NB4 (cell line): ENCODE results near the gene CLDN6.

Source experiments
- CTCF ChIP-seq: IDR thresholded peaks from one replicate; pipeline ENCODE4 v1.5.1; 2012; ENCODE audit warnings: low read depth, low read length
- TF ChIP-seq, protein P1 (sequence below): IDR thresholded peaks from 2 replicates; pipeline ENCODE4 v1.6.1; 2011; ENCODE audit warnings: low read depth, low read length

DNA sequence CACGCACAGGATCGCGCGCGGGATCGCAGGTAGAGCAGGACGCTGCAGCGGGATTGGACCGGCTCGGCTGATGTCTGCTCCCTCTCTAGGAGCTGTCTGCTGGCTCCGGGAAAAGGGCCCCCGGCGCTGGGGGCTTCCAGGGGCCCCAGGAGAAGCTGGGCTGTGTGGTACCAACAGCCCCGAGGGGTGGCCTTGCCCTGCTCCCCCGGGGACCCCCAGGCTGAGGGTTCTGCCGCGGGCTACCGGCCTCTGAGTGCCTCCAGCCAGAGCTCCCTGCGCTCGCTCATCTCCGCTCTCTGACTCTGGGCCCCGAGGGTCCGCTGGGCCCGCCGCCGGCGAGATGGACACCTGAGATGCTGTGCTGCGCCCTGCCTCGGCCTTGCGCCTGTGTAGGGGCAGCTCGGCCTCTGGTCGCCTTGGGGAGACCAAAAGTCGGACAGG is 50.2 kb downstream of the CLDN6 start:
- TF ChIP-seq CTCF: no peak
- TF ChIP-seq, protein P1, sequence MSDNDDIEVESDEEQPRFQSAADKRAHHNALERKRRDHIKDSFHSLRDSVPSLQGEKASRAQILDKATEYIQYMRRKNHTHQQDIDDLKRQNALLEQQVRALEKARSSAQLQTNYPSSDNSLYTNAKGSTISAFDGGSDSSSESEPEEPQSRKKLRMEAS: no peak
